Measurements from ENCODE around the gene PPARD. TPM values are rescaled to one million over a fixed set of nuclear protein-coding genes. Genes with fewer than 3 reads are reported as not detected.

PPARD gene
- total and polyA plus RNA-seq, 2 of the 13 experiments (the other 11 are each of a cell fraction or from before 2014, with no cell fraction given): 6.1 to 13.3 TPM

DNA sequence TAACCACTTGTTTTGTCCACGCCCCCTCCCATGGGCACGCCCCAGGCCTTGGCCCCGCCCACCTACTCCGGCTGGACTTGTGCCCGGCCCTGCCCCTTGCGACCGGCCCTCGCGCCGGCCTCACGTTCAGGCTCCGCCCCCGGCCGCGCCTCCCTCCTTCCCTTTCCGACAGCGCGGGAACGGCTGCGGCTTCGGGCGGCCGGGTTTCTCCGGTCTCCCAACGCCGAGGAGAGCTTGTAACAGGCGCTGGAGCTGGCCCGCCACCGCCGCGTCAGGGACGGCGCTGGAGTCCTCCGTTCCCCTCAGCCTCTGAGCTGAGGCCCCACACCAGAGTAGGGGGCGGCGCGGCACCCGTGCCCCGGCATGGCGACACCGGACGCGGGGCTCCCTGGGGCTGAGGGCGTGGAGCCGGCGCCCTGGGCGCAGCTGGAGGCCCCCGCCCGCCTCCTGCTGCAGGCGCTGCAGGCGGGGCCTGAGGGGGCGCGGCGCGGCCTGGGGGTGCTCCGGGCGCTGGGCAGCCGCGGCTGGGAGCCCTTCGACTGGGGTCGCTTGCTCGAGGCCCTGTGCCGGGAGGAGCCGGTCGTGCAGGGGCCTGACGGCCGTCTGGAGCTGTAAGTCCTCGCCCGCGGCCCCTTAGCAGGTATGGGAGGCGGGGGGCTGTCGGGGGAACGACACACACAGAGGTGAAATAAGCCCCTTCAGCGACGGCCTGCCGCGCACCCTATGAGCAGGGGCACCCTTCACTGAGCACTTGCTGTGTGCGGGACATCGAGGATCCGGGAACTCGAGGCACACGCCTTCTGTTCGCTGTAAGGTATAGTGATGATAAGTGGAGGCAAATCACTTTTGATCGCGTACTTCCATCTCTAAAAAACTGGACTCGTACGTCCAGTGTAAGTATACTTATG is 110.1 kb downstream of the PPARD start, which contains the start of gene FANCE (continued):
- TF ChIP-seq, protein P1, sequence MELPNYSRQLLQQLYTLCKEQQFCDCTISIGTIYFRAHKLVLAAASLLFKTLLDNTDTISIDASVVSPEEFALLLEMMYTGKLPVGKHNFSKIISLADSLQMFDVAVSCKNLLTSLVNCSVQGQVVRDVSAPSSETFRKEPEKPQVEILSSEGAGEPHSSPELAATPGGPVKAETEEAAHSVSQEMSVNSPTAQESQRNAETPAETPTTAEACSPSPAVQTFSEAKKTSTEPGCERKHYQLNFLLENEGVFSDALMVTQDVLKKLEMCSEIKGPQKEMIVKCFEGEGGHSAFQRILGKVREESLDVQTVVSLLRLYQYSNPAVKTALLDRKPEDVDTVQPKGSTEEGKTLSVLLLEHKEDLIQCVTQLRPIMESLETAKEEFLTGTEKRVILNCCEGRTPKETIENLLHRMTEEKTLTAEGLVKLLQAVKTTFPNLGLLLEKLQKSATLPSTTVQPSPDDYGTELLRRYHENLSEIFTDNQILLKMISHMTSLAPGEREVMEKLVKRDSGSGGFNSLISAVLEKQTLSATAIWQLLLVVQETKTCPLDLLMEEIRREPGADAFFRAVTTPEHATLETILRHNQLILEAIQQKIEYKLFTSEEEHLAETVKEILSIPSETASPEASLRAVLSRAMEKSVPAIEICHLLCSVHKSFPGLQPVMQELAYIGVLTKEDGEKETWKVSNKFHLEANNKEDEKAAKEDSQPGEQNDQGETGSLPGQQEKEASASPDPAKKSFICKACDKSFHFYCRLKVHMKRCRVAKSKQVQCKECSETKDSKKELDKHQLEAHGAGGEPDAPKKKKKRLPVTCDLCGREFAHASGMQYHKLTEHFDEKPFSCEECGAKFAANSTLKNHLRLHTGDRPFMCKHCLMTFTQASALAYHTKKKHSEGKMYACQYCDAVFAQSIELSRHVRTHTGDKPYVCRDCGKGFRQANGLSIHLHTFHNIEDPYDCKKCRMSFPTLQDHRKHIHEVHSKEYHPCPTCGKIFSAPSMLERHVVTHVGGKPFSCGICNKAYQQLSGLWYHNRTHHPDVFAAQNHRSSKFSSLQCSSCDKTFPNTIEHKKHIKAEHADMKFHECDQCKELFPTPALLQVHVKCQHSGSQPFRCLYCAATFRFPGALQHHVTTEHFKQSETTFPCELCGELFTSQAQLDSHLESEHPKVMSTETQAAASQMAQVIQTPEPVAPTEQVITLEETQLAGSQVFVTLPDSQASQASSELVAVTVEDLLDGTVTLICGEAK (IDR thresholded peaks at IDR 0.05): no peak
- TF ChIP-seq, protein P1 (CRISPR knock-in tag; IDR thresholded peaks at IDR 0.05): 0 out of 2 replicates have a peak, but pooled peaks have one; percentile 53
- TF ChIP-seq IKZF4 (CRISPR knock-in tag; IDR thresholded peaks at IDR 0.05; ENCODE audit: borderline replicate concordance, low read depth, not compliant biosample characterization) (peak; percentile 93), ZNF556 (CRISPR knock-in tag; IDR thresholded peaks at IDR 0.05; ENCODE audit: borderline replicate concordance) (no peak; the same call in 1 of the 2 replicates), ZKSCAN1 (IDR thresholded peaks at IDR 0.05; ENCODE audit: low read length) (no peak), NR2F2 (IDR thresholded peaks at IDR 0.05; ENCODE audit: borderline replicate concordance, low read depth) (no peak), CBX1 (IDR thresholded peaks at IDR 0.05; ENCODE audit: low read depth) (no peak), FIP1L1 (IDR thresholded peaks at IDR 0.05; ENCODE audit: borderline replicate concordance, insufficient read depth, low read depth, low read length) (no peak), ZNF678 (CRISPR knock-in tag; IDR thresholded peaks at IDR 0.05) (no peak), ZSCAN20 (CRISPR knock-in tag; IDR thresholded peaks at IDR 0.05; ENCODE audit: borderline replicate concordance) (no peak; the same call in 1 of the 2 replicates), GATA4 (IDR thresholded peaks at IDR 0.05; ENCODE audit: borderline replicate concordance, low read depth) (no peak), FOXK1 (CRISPR knock-in tag; IDR thresholded peaks at IDR 0.05; ENCODE audit: borderline replicate concordance, low read depth) (no peak)
- TF ChIP-seq, protein P2, sequence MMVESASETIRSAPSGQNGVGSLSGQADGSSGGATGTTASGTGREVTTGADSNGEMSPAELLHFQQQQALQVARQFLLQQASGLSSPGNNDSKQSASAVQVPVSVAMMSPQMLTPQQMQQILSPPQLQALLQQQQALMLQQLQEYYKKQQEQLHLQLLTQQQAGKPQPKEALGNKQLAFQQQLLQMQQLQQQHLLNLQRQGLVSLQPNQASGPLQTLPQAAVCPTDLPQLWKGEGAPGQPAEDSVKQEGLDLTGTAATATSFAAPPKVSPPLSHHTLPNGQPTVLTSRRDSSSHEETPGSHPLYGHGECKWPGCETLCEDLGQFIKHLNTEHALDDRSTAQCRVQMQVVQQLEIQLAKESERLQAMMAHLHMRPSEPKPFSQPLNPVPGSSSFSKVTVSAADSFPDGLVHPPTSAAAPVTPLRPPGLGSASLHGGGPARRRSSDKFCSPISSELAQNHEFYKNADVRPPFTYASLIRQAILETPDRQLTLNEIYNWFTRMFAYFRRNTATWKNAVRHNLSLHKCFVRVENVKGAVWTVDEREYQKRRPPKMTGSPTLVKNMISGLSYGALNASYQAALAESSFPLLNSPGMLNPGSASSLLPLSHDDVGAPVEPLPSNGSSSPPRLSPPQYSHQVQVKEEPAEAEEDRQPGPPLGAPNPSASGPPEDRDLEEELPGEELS (CRISPR knock-in tag; IDR thresholded peaks at IDR 0.05): peak; percentile 38
- TF ChIP-seq, protein P3, sequence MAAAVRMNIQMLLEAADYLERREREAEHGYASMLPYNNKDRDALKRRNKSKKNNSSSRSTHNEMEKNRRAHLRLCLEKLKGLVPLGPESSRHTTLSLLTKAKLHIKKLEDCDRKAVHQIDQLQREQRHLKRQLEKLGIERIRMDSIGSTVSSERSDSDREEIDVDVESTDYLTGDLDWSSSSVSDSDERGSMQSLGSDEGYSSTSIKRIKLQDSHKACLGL (CRISPR knock-in tag; IDR thresholded peaks at IDR 0.05): peak; percentile 93
- TF ChIP-seq, protein P4, sequence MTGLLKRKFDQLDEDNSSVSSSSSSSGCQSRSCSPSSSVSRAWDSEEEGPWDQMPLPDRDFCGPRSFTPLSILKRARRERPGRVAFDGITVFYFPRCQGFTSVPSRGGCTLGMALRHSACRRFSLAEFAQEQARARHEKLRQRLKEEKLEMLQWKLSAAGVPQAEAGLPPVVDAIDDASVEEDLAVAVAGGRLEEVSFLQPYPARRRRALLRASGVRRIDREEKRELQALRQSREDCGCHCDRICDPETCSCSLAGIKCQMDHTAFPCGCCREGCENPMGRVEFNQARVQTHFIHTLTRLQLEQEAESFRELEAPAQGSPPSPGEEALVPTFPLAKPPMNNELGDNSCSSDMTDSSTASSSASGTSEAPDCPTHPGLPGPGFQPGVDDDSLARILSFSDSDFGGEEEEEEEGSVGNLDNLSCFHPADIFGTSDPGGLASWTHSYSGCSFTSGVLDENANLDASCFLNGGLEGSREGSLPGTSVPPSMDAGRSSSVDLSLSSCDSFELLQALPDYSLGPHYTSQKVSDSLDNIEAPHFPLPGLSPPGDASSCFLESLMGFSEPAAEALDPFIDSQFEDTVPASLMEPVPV (CRISPR knock-in tag; IDR thresholded peaks at IDR 0.05): peak; percentile 86; the same call in 1 of the 2 replicates

Data from HepG2 (cell line).